Epithelial cell of prostate (primary cell): ENCODE measurements around the gene PTPRG.

ENCODE experiments used
- DNase-seq: peaks from one replicate; pipeline ENCODE4 v3.0.0-alpha.2; 2011; ENCODE audit warnings: low read depth, low spot score
- H3K27ac ChIP-seq: fragments of 450-650 bp; 2 replicates; pipeline ENCODE4 v1.5.1; 2017; ENCODE audit warnings: mild to moderate bottlenecking

PTPRG gene

GRCh38 chr3:61582846-61583245 lies 21.5 kb downstream of the PTPRG start:
- DNase-seq = no peak
- H3K27ac ChIP-seq = no peak overlapping the region

- no peak for DNase-seq
- no peak overlapping the region for H3K27ac ChIP-seq
Observed at GRCh38 chr3:61583890-61584875, 22.8 kb downstream of the PTPRG start.

- H3K27ac ChIP-seq = peak overlapping the region; percentile 29
- no peak for DNase-seq
Observed at GRCh38 chr3:61589856-61590255, 28.5 kb downstream of the PTPRG start.

- H3K27ac ChIP-seq = no peak overlapping the region
- DNase-seq = no peak
Observed at GRCh38 chr3:61591300-61591699, 29.9 kb downstream of the PTPRG start.

- no peak overlapping the region for H3K27ac ChIP-seq
- DNase-seq = no peak
Observed at GRCh38 chr3:61593446-61594029, 32.2 kb downstream of the PTPRG start.

- peak overlapping the region; percentile 42 for H3K27ac ChIP-seq
- DNase-seq = no peak
Observed at GRCh38 chr3:61594144-61594963, 33.0 kb downstream of the PTPRG start.

- DNase-seq = no peak
- H3K27ac ChIP-seq = peak overlapping the region; percentile 42
Observed at GRCh38 chr3:61594964-61595285, 33.6 kb downstream of the PTPRG start.

- DNase-seq = no peak
- H3K27ac ChIP-seq = peak overlapping the region; percentile 42
Observed at GRCh38 chr3:61595288-61595687, 33.9 kb downstream of the PTPRG start.

- DNase-seq = no peak
- no peak overlapping the region for H3K27ac ChIP-seq
Observed at GRCh38 chr3:61595826-61596225, 34.5 kb downstream of the PTPRG start.

- no peak for DNase-seq
- no peak overlapping the region for H3K27ac ChIP-seq
Observed at GRCh38 chr3:61597906-61598305, 36.5 kb downstream of the PTPRG start.

- H3K27ac ChIP-seq = no peak overlapping the region
- no peak for DNase-seq
Observed at GRCh38 chr3:61600195-61600594, 38.8 kb downstream of the PTPRG start.

- DNase-seq = no peak
- H3K27ac ChIP-seq = no peak overlapping the region
Observed at GRCh38 chr3:61601831-61602230, 40.5 kb downstream of the PTPRG start.

- no peak overlapping the region for H3K27ac ChIP-seq
- DNase-seq = no peak
Observed at GRCh38 chr3:61602466-61602865, 41.1 kb downstream of the PTPRG start.

- no peak for DNase-seq
- no peak overlapping the region for H3K27ac ChIP-seq
Observed at GRCh38 chr3:61605589-61606175, 44.3 kb downstream of the PTPRG start.

- H3K27ac ChIP-seq = no peak overlapping the region
Observed at GRCh38 chr3:61606196-61606595, 44.8 kb downstream of the PTPRG start.

GRCh38 chr3:61608072-61608471 lies 46.7 kb downstream of the PTPRG start:
- no peak overlapping the region for H3K27ac ChIP-seq
- no peak for DNase-seq

More at GRCh38 chr3:61606196-61606595, 44.8 kb downstream of the PTPRG start:
- no peak for DNase-seq

- no peak for DNase-seq
- H3K27ac ChIP-seq = no peak overlapping the region
Observed at GRCh38 chr3:61608711-61609110, 47.3 kb downstream of the PTPRG start.

- no peak overlapping the region for H3K27ac ChIP-seq
- no peak for DNase-seq
Observed at GRCh38 chr3:61610316-61610715, 48.9 kb downstream of the PTPRG start.

GRCh38 chr3:61612211-61613194 lies 51.1 kb downstream of the PTPRG start:
- H3K27ac ChIP-seq = no peak overlapping the region
- DNase-seq = no peak
